Stimulated activated CD4-positive, alpha-beta T cell treated with anti-CD3 and anti-CD28 coated beads, Interleukin-4, amount 100 ng/mL, for 24 hours (primary cell): Measurements from ENCODE around the gene KRTAP10-4.
"Not testable (repeated sequence)": the region's sequence is repeated elsewhere in the genome, so short reads cannot be mapped to it uniquely, and the experiment has no call there.

Experiments
- DNase-seq: peaks from one replicate; pipeline ENCODE4 v3.0.0-alpha.2; 2020

Gene KRTAP10-4

GRCh38 chr21:44573630-44574456 is at the start of gene KRTAP10-4:
Gene KRTAP10-4 (plus strand): TSS chr21:44573729. CDS start chr21:44573759, 30 bp downstream.
- DNase-seq = not testable (repeated sequence)

GRCh38 chr21:44524414-44525371 is 48.8 kb upstream of the KRTAP10-4 start:
- DNase-seq = no peak

GRCh38 chr21:44525391-44526095 is 48.0 kb upstream of the KRTAP10-4 start:
- no peak for DNase-seq

GRCh38 chr21:44526096-44526997 is 47.2 kb upstream of the KRTAP10-4 start:
- no peak for DNase-seq

- DNase-seq = no peak
Observed at GRCh38 chr21:44527156-44527982, 46.2 kb upstream of the KRTAP10-4 start.

GRCh38 chr21:44527983-44528633 is 45.4 kb upstream of the KRTAP10-4 start:
- no peak for DNase-seq

- no peak for DNase-seq
Observed at GRCh38 chr21:44528634-44528995, 44.9 kb upstream of the KRTAP10-4 start.

- no peak for DNase-seq
Observed at GRCh38 chr21:44529011-44529421, 44.5 kb upstream of the KRTAP10-4 start.

- DNase-seq = no peak
Observed at GRCh38 chr21:44529503-44530125, 43.9 kb upstream of the KRTAP10-4 start.

GRCh38 chr21:44530221-44530902 is 43.2 kb upstream of the KRTAP10-4 start:
- DNase-seq = no peak

GRCh38 chr21:44530903-44531605 is 42.5 kb upstream of the KRTAP10-4 start:
- no peak for DNase-seq

- no peak for DNase-seq
Observed at GRCh38 chr21:44531606-44532564, 41.6 kb upstream of the KRTAP10-4 start.

- DNase-seq = no peak
Observed at GRCh38 chr21:44532712-44533111, 40.8 kb upstream of the KRTAP10-4 start.

- DNase-seq = no peak
Observed at GRCh38 chr21:44533121-44533890, 40.2 kb upstream of the KRTAP10-4 start.

- no peak for DNase-seq
Observed at GRCh38 chr21:44533891-44534627, 39.5 kb upstream of the KRTAP10-4 start.

GRCh38 chr21:44534688-44535087 is 38.8 kb upstream of the KRTAP10-4 start:
- DNase-seq = no peak
